WTC11 (cell line): ENCODE data around the gene IFNGR1. TPM values are rescaled to one million over a fixed set of nuclear protein-coding genes. Genes with fewer than 3 reads are reported as not detected.
"Not testable (repeated sequence)": the region's sequence is repeated elsewhere in the genome, so short reads cannot be mapped to it uniquely, and the experiment has no call there.

Experiments used
- ATAC-seq: fragments of 200-7000 bp; cut with Tn5 transposase; 2 replicates; pipeline ENCODE4 v1.10.0; 2021; ENCODE audit warnings: mild to moderate bottlenecking, moderate library complexity
- CTCF ChIA-PET: fragments of 300-600 bp; sonication (Branson Sonifier 250); formaldehyde crosslinking; loops from one replicate; lab custom pipeline; 2021; ENCODE audit warnings: antibody characterized with exemption; lab: Charles Lee
- POLR2A ChIA-PET: fragments of 350-600 bp; sonication (Branson Sonifier 250); formaldehyde crosslinking; loops from one replicate; lab custom pipeline; 2021; ENCODE audit warnings: antibody characterized with exemption; lab: Charles Lee
- DNase-seq: peaks from one replicate; pipeline ENCODE4 v3.0.0; 2021; ENCODE audit warnings: low spot score
- H3K27ac Mint-ChIP-seq: 2 replicates; pipeline ENCODE4 v1.8.0; 2021; ENCODE audit warnings: mixed read lengths
- H3K27me3 Mint-ChIP-seq: 2 replicates; pipeline ENCODE4 v1.8.0; 2021; ENCODE audit warnings: low read depth, mild to moderate bottlenecking, moderate library complexity, mixed read lengths
- H3K36me3 Mint-ChIP-seq: 2 replicates; pipeline ENCODE4 v1.8.0; 2021; ENCODE audit warnings: mixed read lengths
- H3K4me1 Mint-ChIP-seq: 2 replicates; pipeline ENCODE4 v1.8.0; 2022; ENCODE audit warnings: mixed read lengths
- H3K4me3 Mint-ChIP-seq: 2 replicates; pipeline ENCODE4 v1.8.0; 2021; ENCODE audit warnings: mild to moderate bottlenecking, moderate library complexity, mixed read lengths
- H3K9me3 Mint-ChIP-seq: 2 replicates; pipeline ENCODE4 v1.8.0; 2021; ENCODE audit warnings: mixed read lengths
- ATF1 ChIP-seq: sonication (generic); formaldehyde crosslinking; IDR thresholded peaks from 2 replicates; pipeline ENCODE4 v1.8.1; 2023; ENCODE audit warnings: mild to moderate bottlenecking, moderate library complexity, missing genetic modification reagents
- CREM ChIP-seq: sonication (generic); formaldehyde crosslinking; IDR thresholded peaks from 2 replicates; pipeline ENCODE4 v1.8.1; 2022; ENCODE audit warnings: mild to moderate bottlenecking, missing genetic modification reagents, moderate library complexity
- ETV6 ChIP-seq: sonication (generic); formaldehyde crosslinking; IDR thresholded peaks from 2 replicates; pipeline ENCODE4 v1.8.1; 2022; ENCODE audit warnings: mild to moderate bottlenecking, missing genetic modification reagents
- GTF2I ChIP-seq: fragments of 250-450 bp; sonication (Bioruptor Pico); conservative IDR thresholded peaks from 2 replicates; pipeline ENCODE4 v1.4.0; 2021; ENCODE audit warnings: mild to moderate bottlenecking
- HMGA2 ChIP-seq: fragments of 250-450 bp; sonication (Bioruptor Pico); IDR thresholded peaks from 2 replicates; pipeline ENCODE4 v1.4.0; 2021; ENCODE audit warnings: mild to moderate bottlenecking, moderate library complexity
- RORB ChIP-seq: fragments of 250-450 bp; sonication (Bioruptor Pico); IDR thresholded peaks from 2 replicates; pipeline ENCODE4 v1.9.0; 2021; ENCODE audit warnings: mild to moderate bottlenecking
- SMAD4 ChIP-seq: sonication (generic); formaldehyde crosslinking; IDR thresholded peaks from 2 replicates; pipeline ENCODE4 v1.8.0; 2022; ENCODE audit warnings: mild to moderate bottlenecking, missing genetic modification reagents
- SOX15 ChIP-seq: fragments of 250-450 bp; sonication (Bioruptor Pico); IDR thresholded peaks from 2 replicates; pipeline ENCODE4 v1.9.0; 2021; ENCODE audit warnings: mild to moderate bottlenecking
- ZNF317 ChIP-seq: sonication (generic); formaldehyde crosslinking; IDR thresholded peaks from 2 replicates; pipeline ENCODE4 v1.8.1; 2023; ENCODE audit warnings: low read depth, mild to moderate bottlenecking, moderate library complexity, missing genetic modification reagents, borderline replicate concordance
- total RNA-seq: library from RNA; stranded (reverse); gene quantifications from 3 replicates; pipeline ENCODE4 v1.2.3, GENCODE V29; 2021
- TF ChIP-seq, protein P1 (sequence below): sonication (generic); formaldehyde crosslinking; IDR thresholded peaks from 2 replicates; pipeline ENCODE4 v1.8.0; 2022; ENCODE audit warnings: missing genetic modification reagents
- TF ChIP-seq, protein P2 (sequence below): fragments of 250-450 bp; sonication (Bioruptor Pico); IDR thresholded peaks from 2 replicates; pipeline ENCODE4 v1.9.0; 2021; ENCODE audit warnings: mild to moderate bottlenecking
- TF ChIP-seq, protein P3 (sequence below): fragments of 200-600 bp; IDR thresholded peaks from 2 replicates; pipeline ENCODE4 v1.8.0; 2022; ENCODE audit warnings: antibody characterized with exemption
- TF ChIP-seq, protein P4 (sequence below): sonication (generic); formaldehyde crosslinking; IDR thresholded peaks from 2 replicates; pipeline ENCODE4 v1.8.1; 2022; ENCODE audit warnings: mild to moderate bottlenecking, moderate library complexity, missing genetic modification reagents
- TF ChIP-seq, protein P5 (sequence below): sonication (generic); formaldehyde crosslinking; IDR thresholded peaks from 2 replicates; pipeline ENCODE4 v1.8.0; 2022; ENCODE audit warnings: mild to moderate bottlenecking, missing genetic modification reagents
- TF ChIP-seq, protein P6 (sequence below): sonication (generic); formaldehyde crosslinking; IDR thresholded peaks from 2 replicates; pipeline ENCODE4 v1.8.1; 2022; ENCODE audit warnings: low read depth, mild to moderate bottlenecking, moderate library complexity, missing genetic modification reagents, borderline replicate concordance
- TF ChIP-seq, protein P7 (sequence below): sonication (generic); formaldehyde crosslinking; IDR thresholded peaks from 2 replicates; pipeline ENCODE4 v1.8.0; 2022; ENCODE audit warnings: mild to moderate bottlenecking, missing genetic modification reagents
- TF ChIP-seq, protein P8 (sequence below): sonication (generic); formaldehyde crosslinking; IDR thresholded peaks from 2 replicates; pipeline ENCODE4 v1.8.0; 2023; ENCODE audit warnings: missing genetic modification reagents

The IFNGR1 gene
- total RNA-seq, 1 experiment from 2014 or later: 17.6 TPM

DNA sequence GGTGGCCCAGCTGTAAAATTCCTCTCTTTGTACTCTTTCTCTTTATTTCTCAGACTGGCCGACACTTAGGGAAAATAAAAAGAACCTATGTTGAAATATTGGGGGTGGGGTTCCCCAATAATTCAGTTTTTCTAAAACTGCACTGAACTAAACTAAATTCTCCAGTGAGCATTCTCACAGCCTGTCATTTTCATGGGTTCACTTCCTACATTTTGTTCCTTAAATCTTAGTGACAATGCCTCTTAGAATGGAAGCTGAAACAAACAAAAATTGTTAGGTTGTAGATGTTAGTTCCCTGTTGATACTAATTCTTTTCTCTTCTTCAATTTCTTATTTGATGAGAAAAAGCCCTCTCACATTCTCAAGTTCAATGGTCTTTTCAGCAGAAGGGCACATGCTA lies 35.8 kb upstream of the IFNGR1 start:
- no peak for DNase-seq
- H3K9me3 Mint-ChIP-seq: peaks cover 65% of the 10 kb centered on the region

DNA sequence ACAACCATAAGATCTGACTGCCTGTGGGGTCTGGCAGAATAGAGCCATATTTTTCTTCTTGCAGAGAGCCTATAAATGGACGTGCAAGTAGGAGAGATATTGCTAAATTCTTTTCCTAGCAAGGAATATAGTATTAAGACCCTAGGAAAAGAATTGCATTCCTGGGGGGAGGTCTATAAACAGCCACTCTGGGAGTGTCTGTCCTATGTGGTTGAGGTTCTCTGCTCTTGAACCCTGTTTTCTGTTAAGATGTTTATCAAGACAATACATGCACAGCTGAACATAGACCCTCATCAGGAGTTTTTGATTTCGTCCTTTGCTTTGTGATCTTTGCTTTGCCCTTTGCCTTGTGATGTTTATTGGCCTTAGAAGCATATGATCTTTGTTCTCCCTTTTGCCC lies 35.2 kb upstream of the IFNGR1 start:
- CTCF ChIA-PET, ATAC-seq, H3K4me3 Mint-ChIP-seq, POLR2A ChIA-PET, H3K27ac Mint-ChIP-seq, DNase-seq, H3K4me1 Mint-ChIP-seq, H3K27me3 Mint-ChIP-seq: not testable (repeated sequence)
- Mint-ChIP-seq H3K9me3 (peaks cover 65% of the 10 kb centered on the region), H3K36me3 (peaks cover 29% of the 10 kb centered on the region)

More for the DNA sequence above, 35.8 kb upstream of the IFNGR1 start:
- H3K4me1 Mint-ChIP-seq: no peaks in the 10 kb centered on the region
- H3K36me3 Mint-ChIP-seq: peaks cover 29% of the 10 kb centered on the region
- H3K27me3 Mint-ChIP-seq: peaks cover 2% of the 10 kb centered on the region; the same call in 1 of the 2 replicates
- ChIA-PET CTCF (no interaction called here), POLR2A (no interaction called here)
- no peak overlapping the region for H3K4me3 Mint-ChIP-seq
- no peak overlapping the region for H3K27ac Mint-ChIP-seq
- TF ChIP-seq GTF2I (CRISPR knock-in tag): no peak
- TF ChIP-seq, protein P1, sequence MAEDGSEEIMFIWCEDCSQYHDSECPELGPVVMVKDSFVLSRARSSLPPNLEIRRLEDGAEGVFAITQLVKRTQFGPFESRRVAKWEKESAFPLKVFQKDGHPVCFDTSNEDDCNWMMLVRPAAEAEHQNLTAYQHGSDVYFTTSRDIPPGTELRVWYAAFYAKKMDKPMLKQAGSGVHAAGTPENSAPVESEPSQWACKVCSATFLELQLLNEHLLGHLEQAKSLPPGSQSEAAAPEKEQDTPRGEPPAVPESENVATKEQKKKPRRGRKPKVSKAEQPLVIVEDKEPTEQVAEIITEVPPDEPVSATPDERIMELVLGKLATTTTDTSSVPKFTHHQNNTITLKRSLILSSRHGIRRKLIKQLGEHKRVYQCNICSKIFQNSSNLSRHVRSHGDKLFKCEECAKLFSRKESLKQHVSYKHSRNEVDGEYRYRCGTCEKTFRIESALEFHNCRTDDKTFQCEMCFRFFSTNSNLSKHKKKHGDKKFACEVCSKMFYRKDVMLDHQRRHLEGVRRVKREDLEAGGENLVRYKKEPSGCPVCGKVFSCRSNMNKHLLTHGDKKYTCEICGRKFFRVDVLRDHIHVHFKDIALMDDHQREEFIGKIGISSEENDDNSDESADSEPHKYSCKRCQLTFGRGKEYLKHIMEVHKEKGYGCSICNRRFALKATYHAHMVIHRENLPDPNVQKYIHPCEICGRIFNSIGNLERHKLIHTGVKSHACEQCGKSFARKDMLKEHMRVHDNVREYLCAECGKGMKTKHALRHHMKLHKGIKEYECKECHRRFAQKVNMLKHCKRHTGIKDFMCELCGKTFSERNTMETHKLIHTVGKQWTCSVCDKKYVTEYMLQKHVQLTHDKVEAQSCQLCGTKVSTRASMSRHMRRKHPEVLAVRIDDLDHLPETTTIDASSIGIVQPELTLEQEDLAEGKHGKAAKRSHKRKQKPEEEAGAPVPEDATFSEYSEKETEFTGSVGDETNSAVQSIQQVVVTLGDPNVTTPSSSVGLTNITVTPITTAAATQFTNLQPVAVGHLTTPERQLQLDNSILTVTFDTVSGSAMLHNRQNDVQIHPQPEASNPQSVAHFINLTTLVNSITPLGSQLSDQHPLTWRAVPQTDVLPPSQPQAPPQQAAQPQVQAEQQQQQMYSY (CRISPR knock-in tag): no peak
- no peak for TF ChIP-seq ETV6 (CRISPR knock-in tag)
- no peak for TF ChIP-seq SMAD4
- ATAC-seq: no peak

DNA sequence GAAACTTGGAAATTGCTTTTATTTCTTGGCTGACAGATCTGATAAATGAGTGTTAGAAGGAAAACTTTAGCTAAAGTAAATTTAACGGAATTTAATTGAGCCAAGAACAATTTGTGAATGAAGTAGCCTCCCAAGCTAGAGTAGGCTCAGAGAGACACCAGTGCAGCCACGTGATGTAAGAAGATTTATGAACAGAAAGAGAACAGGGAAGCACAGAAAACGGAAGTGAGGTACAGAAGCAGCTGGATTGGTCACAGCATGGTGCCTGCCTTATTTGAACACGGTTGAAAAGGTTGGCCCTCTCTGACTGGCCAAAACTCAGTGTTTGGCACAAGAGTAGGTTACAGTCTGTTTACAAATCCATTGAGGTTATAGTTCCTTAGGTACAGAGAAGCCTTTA lies 29.5 kb upstream of the IFNGR1 start:
- peaks cover 5% of the 10 kb centered on the region for H3K36me3 Mint-ChIP-seq
- TF ChIP-seq RORB (CRISPR knock-in tag): no peak
- TF ChIP-seq, protein P2, sequence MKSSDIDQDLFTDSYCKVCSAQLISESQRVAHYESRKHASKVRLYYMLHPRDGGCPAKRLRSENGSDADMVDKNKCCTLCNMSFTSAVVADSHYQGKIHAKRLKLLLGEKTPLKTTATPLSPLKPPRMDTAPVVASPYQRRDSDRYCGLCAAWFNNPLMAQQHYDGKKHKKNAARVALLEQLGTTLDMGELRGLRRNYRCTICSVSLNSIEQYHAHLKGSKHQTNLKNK (CRISPR knock-in tag): no peak
- TF ChIP-seq ATF1: no peak
- TF ChIP-seq, protein P3, sequence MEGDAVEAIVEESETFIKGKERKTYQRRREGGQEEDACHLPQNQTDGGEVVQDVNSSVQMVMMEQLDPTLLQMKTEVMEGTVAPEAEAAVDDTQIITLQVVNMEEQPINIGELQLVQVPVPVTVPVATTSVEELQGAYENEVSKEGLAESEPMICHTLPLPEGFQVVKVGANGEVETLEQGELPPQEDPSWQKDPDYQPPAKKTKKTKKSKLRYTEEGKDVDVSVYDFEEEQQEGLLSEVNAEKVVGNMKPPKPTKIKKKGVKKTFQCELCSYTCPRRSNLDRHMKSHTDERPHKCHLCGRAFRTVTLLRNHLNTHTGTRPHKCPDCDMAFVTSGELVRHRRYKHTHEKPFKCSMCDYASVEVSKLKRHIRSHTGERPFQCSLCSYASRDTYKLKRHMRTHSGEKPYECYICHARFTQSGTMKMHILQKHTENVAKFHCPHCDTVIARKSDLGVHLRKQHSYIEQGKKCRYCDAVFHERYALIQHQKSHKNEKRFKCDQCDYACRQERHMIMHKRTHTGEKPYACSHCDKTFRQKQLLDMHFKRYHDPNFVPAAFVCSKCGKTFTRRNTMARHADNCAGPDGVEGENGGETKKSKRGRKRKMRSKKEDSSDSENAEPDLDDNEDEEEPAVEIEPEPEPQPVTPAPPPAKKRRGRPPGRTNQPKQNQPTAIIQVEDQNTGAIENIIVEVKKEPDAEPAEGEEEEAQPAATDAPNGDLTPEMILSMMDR: no peak
- no peak for TF ChIP-seq CREM (CRISPR knock-in tag)
- TF ChIP-seq, protein P4, sequence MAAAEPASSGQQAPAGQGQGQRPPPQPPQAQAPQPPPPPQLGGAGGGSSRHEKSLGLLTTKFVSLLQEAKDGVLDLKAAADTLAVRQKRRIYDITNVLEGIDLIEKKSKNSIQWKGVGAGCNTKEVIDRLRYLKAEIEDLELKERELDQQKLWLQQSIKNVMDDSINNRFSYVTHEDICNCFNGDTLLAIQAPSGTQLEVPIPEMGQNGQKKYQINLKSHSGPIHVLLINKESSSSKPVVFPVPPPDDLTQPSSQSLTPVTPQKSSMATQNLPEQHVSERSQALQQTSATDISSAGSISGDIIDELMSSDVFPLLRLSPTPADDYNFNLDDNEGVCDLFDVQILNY (CRISPR knock-in tag): no peak
- no peak for TF ChIP-seq HMGA2
- TF ChIP-seq, protein P5, sequence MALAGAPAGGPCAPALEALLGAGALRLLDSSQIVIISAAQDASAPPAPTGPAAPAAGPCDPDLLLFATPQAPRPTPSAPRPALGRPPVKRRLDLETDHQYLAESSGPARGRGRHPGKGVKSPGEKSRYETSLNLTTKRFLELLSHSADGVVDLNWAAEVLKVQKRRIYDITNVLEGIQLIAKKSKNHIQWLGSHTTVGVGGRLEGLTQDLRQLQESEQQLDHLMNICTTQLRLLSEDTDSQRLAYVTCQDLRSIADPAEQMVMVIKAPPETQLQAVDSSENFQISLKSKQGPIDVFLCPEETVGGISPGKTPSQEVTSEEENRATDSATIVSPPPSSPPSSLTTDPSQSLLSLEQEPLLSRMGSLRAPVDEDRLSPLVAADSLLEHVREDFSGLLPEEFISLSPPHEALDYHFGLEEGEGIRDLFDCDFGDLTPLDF (CRISPR knock-in tag): no peak
- TF ChIP-seq SOX15 (CRISPR knock-in tag): no peak
- TF ChIP-seq, protein P6, sequence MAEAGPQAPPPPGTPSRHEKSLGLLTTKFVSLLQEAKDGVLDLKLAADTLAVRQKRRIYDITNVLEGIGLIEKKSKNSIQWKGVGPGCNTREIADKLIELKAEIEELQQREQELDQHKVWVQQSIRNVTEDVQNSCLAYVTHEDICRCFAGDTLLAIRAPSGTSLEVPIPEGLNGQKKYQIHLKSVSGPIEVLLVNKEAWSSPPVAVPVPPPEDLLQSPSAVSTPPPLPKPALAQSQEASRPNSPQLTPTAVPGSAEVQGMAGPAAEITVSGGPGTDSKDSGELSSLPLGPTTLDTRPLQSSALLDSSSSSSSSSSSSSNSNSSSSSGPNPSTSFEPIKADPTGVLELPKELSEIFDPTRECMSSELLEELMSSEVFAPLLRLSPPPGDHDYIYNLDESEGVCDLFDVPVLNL (CRISPR knock-in tag): no peak
- TF ChIP-seq, protein P7, sequence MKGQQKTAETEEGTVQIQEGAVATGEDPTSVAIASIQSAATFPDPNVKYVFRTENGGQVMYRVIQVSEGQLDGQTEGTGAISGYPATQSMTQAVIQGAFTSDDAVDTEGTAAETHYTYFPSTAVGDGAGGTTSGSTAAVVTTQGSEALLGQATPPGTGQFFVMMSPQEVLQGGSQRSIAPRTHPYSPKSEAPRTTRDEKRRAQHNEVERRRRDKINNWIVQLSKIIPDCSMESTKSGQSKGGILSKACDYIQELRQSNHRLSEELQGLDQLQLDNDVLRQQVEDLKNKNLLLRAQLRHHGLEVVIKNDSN (CRISPR knock-in tag): no peak
- TF ChIP-seq, protein P8, sequence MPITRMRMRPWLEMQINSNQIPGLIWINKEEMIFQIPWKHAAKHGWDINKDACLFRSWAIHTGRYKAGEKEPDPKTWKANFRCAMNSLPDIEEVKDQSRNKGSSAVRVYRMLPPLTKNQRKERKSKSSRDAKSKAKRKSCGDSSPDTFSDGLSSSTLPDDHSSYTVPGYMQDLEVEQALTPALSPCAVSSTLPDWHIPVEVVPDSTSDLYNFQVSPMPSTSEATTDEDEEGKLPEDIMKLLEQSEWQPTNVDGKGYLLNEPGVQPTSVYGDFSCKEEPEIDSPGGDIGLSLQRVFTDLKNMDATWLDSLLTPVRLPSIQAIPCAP (CRISPR knock-in tag): no peak
- TF ChIP-seq ZNF317 (CRISPR knock-in tag): no peak

More for the DNA sequence above, 29.5 kb upstream of the IFNGR1 start:
- Mint-ChIP-seq H3K9me3 (peaks cover 18% of the 10 kb centered on the region), H3K27ac (no peak overlapping the region), H3K4me1 (no peaks in the 10 kb centered on the region), H3K27me3 (no peaks in the 10 kb centered on the region), H3K4me3 (no peak overlapping the region)
- DNase-seq: no peak
- ATAC-seq: no peak
- ChIA-PET CTCF (interaction anchor here (0.8 kb wide), 1 partner anchor 155 kb away, joined by 3 read pairs; no protein-coding TSS in a partner anchor), POLR2A (interaction anchor here (0.8 kb wide), 1 partner anchor 8 kb away, joined by 3 read pairs; no protein-coding TSS in a partner anchor)
